Measurements from ENCODE around the gene IQGAP2. TPM values are rescaled to one million over a fixed set of nuclear protein-coding genes. Genes with fewer than 3 reads are reported as not detected.
A peak's percentile ranks its signal among the peaks of the same experiment; 100 is the strongest.

The IQGAP2 gene
- total RNA-seq, 6 donors from 2014 or later, result 24.3 to 57.6 (median 28.9) TPM

DNA sequence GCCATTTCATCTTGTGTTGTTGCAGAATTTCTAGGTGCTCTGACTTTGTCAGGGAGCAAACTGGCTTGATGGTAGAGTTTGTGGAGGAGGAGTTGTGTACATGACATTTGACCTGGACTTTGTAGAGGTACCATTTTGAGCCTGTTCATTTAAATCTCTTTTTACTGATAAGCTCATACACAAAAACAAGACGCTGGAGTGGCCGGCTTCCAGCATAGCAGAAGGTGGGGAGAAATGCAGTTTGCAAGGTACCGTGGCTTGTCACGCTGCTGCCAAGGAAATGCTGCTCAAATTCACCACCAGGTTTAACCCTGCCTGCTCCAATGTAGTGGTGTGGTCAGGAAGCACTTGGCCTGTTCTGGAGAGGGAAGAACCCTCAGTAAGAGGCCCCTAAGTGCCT lies 18.9 kb upstream of the IQGAP2 start:
- Histone ChIP-seq H3K4me3 (no peak overlapping the region), H3K27ac (no peak overlapping the region), H3K4me1 (peaks cover 0 to 11% (median 6%) of the 10 kb centered on the region in 4 donors), H3K27me3 (no peaks in the 10 kb centered on the region), H3K9me3 (no peaks in the 10 kb centered on the region), H3K36me3 (no peaks in the 10 kb centered on the region)
- no peak for ATAC-seq (ENCODE audit: low FRiP score in 2 of 2)
- WGBS, 2 donors, result 22 to 56% methylated on average over 4 of the region's 4 CpGs
- TF ChIP-seq, protein P1, sequence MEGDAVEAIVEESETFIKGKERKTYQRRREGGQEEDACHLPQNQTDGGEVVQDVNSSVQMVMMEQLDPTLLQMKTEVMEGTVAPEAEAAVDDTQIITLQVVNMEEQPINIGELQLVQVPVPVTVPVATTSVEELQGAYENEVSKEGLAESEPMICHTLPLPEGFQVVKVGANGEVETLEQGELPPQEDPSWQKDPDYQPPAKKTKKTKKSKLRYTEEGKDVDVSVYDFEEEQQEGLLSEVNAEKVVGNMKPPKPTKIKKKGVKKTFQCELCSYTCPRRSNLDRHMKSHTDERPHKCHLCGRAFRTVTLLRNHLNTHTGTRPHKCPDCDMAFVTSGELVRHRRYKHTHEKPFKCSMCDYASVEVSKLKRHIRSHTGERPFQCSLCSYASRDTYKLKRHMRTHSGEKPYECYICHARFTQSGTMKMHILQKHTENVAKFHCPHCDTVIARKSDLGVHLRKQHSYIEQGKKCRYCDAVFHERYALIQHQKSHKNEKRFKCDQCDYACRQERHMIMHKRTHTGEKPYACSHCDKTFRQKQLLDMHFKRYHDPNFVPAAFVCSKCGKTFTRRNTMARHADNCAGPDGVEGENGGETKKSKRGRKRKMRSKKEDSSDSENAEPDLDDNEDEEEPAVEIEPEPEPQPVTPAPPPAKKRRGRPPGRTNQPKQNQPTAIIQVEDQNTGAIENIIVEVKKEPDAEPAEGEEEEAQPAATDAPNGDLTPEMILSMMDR (IDR thresholded peaks at IDR 0.05), result no peak
- TF ChIP-seq POLR2AphosphoS5 (IDR thresholded peaks at IDR 0.05) (no peak), POLR2A (IDR thresholded peaks at IDR 0.05) (no peak), EP300 (IDR thresholded peaks at IDR 0.05) (no peak)
- no peak for DNase-seq

DNA sequence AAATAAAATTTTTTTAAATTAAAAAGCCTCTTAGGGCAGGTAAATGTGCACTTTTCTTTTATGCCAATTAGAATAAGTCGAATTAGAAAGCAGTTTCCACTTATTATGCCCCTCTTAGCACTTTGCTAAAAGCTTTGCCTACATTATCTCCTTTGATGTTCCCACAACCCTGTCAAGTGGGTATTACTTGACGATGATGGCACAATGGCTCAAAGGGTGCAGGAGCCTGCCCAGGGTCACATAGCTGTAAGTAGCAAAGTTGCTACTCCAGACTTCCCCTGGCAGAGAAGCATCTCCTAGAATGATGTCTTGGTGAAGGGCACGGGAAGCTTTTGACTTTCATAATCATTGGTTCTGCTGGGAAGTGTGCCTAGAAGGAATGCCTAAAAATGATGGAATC lies 18.4 kb upstream of the IQGAP2 start:
- no peaks in the 10 kb centered on the region for H3K36me3 ChIP-seq
- ATAC-seq (ENCODE audit: low FRiP score in 2 of 2) (no peak), DNase-seq (no peak)
- no peak overlapping the region for H3K4me3 ChIP-seq
- H3K4me1 ChIP-seq, result peaks cover 0 to 11% (median 6%) of the 10 kb centered on the region in 4 donors
- 64 to 71% methylated on average over 3 of the region's 3 CpGs for WGBS, 2 donors
- H3K9me3 ChIP-seq, result no peaks in the 10 kb centered on the region
- H3K27me3 ChIP-seq, result no peaks in the 10 kb centered on the region
- TF ChIP-seq, protein P1 (IDR thresholded peaks at IDR 0.05), result no peak
- TF ChIP-seq POLR2A (IDR thresholded peaks at IDR 0.05) (no peak), EP300 (IDR thresholded peaks at IDR 0.05) (no peak)
- H3K27ac ChIP-seq, result no peak overlapping the region

DNA sequence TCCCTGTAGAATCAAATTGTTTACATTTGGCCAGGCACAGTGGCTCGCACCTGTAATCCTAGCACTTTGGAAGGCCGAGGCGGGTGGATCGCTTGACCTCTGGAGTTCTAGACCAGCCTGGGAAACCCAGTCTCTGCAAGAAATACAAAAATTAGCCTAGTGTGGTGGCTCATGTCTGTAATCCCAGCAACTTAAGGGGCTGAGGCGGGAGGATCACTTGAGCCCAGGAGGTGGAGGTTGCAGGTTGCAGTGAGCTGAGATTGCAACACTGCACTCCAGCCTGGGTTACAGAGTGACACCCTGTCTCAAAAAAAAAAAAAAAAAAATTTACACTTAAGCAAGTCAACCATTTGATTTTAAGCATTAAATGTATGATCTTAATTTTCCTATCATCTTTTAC lies 17.5 kb upstream of the IQGAP2 start:
- DNase-seq (peak in 1 of 2 donors; percentile 85), ATAC-seq (ENCODE audit: low FRiP score in 2 of 2) (peak; percentile 31 to 60)
- H3K9me3 ChIP-seq, result no peaks in the 10 kb centered on the region
- H3K27ac ChIP-seq, result peak overlapping the region in 1 of 4 donors; percentile 15
- no peak overlapping the region for H3K4me3 ChIP-seq
- H3K27me3 ChIP-seq, result no peaks in the 10 kb centered on the region
- 77 to 86% methylated on average over 5 of the region's 5 CpGs for WGBS, 2 donors
- TF ChIP-seq POLR2AphosphoS5 (IDR thresholded peaks at IDR 0.05) (no peak), POLR2A (IDR thresholded peaks at IDR 0.05) (no peak), EP300 (IDR thresholded peaks at IDR 0.05) (no peak)
- TF ChIP-seq, protein P1 (IDR thresholded peaks at IDR 0.05), result no peak
- no peaks in the 10 kb centered on the region for H3K36me3 ChIP-seq
- peaks cover 0 to 11% (median 6%) of the 10 kb centered on the region in 4 donors for H3K4me1 ChIP-seq

DNA sequence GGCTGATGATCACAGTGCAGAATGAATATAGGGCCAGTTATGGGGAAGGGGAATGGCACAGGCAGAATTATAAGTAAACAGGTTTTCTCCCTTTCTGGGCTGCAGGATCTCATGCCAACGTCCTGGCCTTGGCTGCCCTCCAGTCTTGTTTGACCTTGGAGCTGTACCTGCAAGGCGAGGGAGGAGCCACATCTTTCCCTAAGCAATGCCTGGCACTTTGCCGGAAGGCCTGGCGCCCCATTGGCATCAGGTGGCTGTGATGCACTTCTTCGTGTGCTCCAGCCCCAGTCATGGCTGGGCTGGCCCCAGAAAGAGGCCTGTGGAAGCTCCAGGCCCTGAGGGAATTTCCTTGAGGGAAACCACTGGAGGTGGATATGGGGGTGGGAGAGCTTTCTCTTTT lies 16.7 kb upstream of the IQGAP2 start:
- Histone ChIP-seq H3K9me3 (no peaks in the 10 kb centered on the region), H3K27ac (peak overlapping the region in 1 of 4 donors; percentile 15), H3K27me3 (no peaks in the 10 kb centered on the region), H3K36me3 (no peaks in the 10 kb centered on the region), H3K4me3 (no peak overlapping the region), H3K4me1 (peaks cover 0 to 11% (median 6%) of the 10 kb centered on the region in 4 donors)
- no peak for TF ChIP-seq EP300 (IDR thresholded peaks at IDR 0.05)
- no peak for TF ChIP-seq POLR2AphosphoS5 (IDR thresholded peaks at IDR 0.05)
- TF ChIP-seq, protein P1 (IDR thresholded peaks at IDR 0.05), result no peak
- TF ChIP-seq POLR2A (IDR thresholded peaks at IDR 0.05), result no peak
- 55 to 76% methylated on average over 4 to 5 of the region's 5 CpGs for WGBS, 2 donors
- ATAC-seq (ENCODE audit: low FRiP score in 2 of 2) (peak; percentile 53 to 75), DNase-seq (peak; percentile 57 to 84)

DNA sequence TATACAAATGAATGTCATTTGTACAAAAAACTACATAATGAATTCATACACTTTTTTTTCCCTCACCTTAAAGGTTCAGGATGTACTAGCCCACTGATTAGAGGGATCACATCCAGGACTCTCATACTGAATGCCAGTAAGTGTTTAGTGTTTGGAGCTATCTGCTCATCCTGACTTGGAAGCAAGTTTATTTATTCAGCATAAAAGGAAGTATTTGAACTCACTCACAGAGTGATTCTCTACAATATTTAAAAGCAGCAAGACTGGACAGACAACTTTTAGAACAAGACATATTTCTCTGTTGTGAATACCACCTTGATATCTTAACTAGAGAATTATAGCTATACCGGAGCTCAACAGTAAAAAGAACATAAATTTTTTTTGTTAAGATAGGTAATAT lies 14.8 kb upstream of the IQGAP2 start:
- WGBS, 2 donors, result 69 to 83% methylated on average over 1 of the region's 1 CpG
- TF ChIP-seq EP300 (IDR thresholded peaks at IDR 0.05), result no peak
- TF ChIP-seq POLR2A (IDR thresholded peaks at IDR 0.05), result no peak
- no peak for TF ChIP-seq POLR2AphosphoS5 (IDR thresholded peaks at IDR 0.05)
- TF ChIP-seq, protein P1 (IDR thresholded peaks at IDR 0.05), result no peak
- Histone ChIP-seq H3K4me3 (no peak overlapping the region), H3K36me3 (no peaks in the 10 kb centered on the region), H3K9me3 (no peaks in the 10 kb centered on the region), H3K4me1 (peaks cover 0 to 11% (median 6%) of the 10 kb centered on the region in 4 donors), H3K27me3 (no peaks in the 10 kb centered on the region), H3K27ac (no peak overlapping the region)
- ATAC-seq (ENCODE audit: low FRiP score in 2 of 2) (no peak), DNase-seq (no peak)
